ENCODE data around the gene MEAK7. TPM values are rescaled to one million over a fixed set of nuclear protein-coding genes. Genes with fewer than 3 reads are reported as not detected.

Gene MEAK7
- total RNA-seq, 2 donors from 2014 or later: 6.7 to 11.2 TPM

DNA sequence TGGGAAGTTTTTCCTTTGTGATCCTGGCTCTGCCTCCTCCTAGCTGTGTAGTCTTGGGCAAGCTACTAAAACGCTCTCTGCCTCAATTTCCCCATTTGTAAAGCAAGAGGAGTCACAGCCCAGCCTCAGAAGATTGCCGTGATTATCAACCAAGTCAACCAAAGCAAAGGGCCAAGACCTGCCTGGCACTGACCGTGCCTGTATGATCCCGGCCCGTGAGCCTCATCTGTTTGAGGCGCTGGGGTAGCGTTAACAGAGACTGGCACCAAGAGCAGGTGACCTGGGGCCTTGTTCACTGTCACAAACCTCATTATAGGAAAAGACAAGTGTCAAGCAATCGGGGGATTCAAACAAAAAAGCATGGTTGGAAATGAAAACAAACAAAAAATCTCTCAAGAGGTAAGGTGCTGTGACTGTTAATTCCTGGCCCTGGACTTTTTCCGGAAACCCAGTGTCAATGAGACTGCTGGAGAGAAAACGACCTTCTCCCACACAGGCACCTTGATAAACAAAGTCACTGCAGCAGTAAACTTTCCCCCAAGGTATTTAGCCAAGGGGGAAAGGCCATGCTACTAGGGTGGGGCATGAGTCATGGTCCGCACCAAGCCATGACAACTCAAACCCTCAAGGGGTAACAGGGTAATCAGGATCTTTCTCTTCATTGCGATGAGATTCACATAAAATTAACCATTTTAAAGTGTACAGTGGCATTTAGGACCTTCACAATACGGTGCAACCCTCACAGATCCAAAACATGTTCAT is 5.4 kb downstream of the MEAK7 start:
- no peak for DNase-seq
- peaks cover 8% of the 10 kb centered on the region for H3K4me1 ChIP-seq
- no peaks in the 10 kb centered on the region for H3K27me3 ChIP-seq
- peaks cover 0 to 9% of the 10 kb centered on the region in 2 donors for H3K36me3 ChIP-seq (replicated peaks in 1 of 2; ENCODE audit: insufficient read depth in 1 of 2, low read depth in 2 of 2)
- no peak overlapping the region for H3K27ac ChIP-seq
- intact Hi-C loops (cut with DNase I): no loop called here
- H3K4me3 ChIP-seq: no peak overlapping the region
- TF ChIP-seq CTCF (IDR thresholded peaks at IDR 0.05): no peak
- TF ChIP-seq POLR2A (IDR thresholded peaks at IDR 0.05): no peak
- ATAC-seq: no peak
- no peaks in the 10 kb centered on the region for H3K9me3 ChIP-seq
- 87 to 88% methylated on average over 12 to 13 of the region's 13 CpGs for WGBS, 2 donors

DNA sequence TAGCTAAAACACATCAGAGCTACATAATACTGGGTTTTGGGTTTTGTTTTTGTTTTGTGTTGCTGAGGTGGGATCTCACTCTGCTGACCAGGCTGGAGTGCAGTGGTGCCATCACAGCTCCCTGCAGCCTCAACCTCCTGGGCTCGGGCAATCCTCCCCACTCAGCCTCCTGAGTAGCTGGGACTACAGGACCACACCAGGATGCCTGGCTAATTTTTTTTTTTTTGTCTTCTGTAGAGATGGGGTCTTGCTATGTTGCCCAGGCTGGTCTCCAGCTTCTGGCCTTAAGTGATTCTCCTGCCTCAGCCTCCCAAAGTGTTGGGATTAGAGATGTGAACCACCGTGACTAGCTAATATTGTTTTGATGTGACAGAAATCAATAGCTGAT is 6.2 kb downstream of the MEAK7 start:
- Histone ChIP-seq H3K4me1 (no peaks in the 10 kb centered on the region), H3K36me3 (replicated peaks in 1 of 2; ENCODE audit: insufficient read depth in 1 of 2, low read depth in 2 of 2) (peaks cover 0 to 9% of the 10 kb centered on the region in 2 donors), H3K4me3 (no peak overlapping the region), H3K27me3 (no peaks in the 10 kb centered on the region), H3K27ac (no peak overlapping the region), H3K9me3 (no peaks in the 10 kb centered on the region)
- intact Hi-C loops (cut with DNase I): no loop called here
- TF ChIP-seq CTCF (IDR thresholded peaks at IDR 0.05) (no peak), POLR2A (IDR thresholded peaks at IDR 0.05) (no peak)
- ATAC-seq: no peak
- 87 to 88% methylated on average over 2 of the region's 2 CpGs for WGBS, 2 donors
- no peak for DNase-seq

- intact Hi-C loops (cut with DNase I): no loop called here
- DNase-seq: no peak
- H3K27ac ChIP-seq: no peak overlapping the region
- no peak overlapping the region for H3K4me3 ChIP-seq
- H3K27me3 ChIP-seq: no peaks in the 10 kb centered on the region
- H3K4me1 ChIP-seq: no peaks in the 10 kb centered on the region
- no peak for ATAC-seq
- TF ChIP-seq CTCF (IDR thresholded peaks at IDR 0.05) (no peak), POLR2A (IDR thresholded peaks at IDR 0.05) (no peak)
- no peaks in the 10 kb centered on the region for H3K9me3 ChIP-seq
- H3K36me3 ChIP-seq (replicated peaks in 1 of 2; ENCODE audit: insufficient read depth in 1 of 2, low read depth in 2 of 2): peaks cover 0 to 11% of the 10 kb centered on the region in 2 donors
- WGBS, 2 donors: 76 to 83% methylated on average over 12 to 18 of the region's 18 CpGs
Observed at GRCh38 chr16:84497418-84498222, 6.8 kb downstream of the MEAK7 start.

DNA sequence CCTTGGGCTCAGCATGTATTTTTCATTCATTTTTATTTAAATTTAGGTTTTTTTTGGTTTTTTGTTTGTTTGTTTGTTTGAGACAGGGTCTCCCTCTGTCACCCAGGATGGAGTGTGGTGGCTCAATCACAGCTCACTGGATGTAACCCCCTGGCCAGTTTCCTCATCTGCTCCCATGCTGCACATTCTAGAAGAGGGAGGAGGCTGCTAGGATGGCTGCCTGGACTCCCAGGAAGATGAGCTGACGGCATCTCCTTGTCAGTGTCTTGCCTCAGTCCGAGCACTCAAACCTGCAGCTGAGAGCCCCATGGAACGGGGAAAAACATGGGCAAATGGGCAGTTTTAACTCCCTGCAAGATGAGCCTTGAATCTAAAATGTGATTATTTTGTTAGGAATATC is 7.5 kb downstream of the MEAK7 start:
- 91 to 100% methylated on average over 1 to 2 of the region's 3 CpGs for WGBS, 2 donors
- no peak overlapping the region for H3K4me3 ChIP-seq
- TF ChIP-seq POLR2A (IDR thresholded peaks at IDR 0.05) (no peak), CTCF (IDR thresholded peaks at IDR 0.05) (no peak)
- H3K27me3 ChIP-seq: no peaks in the 10 kb centered on the region
- intact Hi-C loops (cut with DNase I): no loop called here
- ATAC-seq (no peak), DNase-seq (no peak)
- no peaks in the 10 kb centered on the region for H3K4me1 ChIP-seq
- peaks cover 0 to 11% of the 10 kb centered on the region in 2 donors for H3K36me3 ChIP-seq (replicated peaks in 1 of 2; ENCODE audit: insufficient read depth in 1 of 2, low read depth in 2 of 2)
- H3K27ac ChIP-seq: no peak overlapping the region
- no peaks in the 10 kb centered on the region for H3K9me3 ChIP-seq

Data from body of pancreas (tissue), 4 donors.